ENCODE data around the gene POTEG.
"Not testable (repeated sequence)": the region's sequence is repeated elsewhere in the genome, so short reads cannot be mapped to it uniquely, and the experiment has no call there.

POTEG gene

DNA sequence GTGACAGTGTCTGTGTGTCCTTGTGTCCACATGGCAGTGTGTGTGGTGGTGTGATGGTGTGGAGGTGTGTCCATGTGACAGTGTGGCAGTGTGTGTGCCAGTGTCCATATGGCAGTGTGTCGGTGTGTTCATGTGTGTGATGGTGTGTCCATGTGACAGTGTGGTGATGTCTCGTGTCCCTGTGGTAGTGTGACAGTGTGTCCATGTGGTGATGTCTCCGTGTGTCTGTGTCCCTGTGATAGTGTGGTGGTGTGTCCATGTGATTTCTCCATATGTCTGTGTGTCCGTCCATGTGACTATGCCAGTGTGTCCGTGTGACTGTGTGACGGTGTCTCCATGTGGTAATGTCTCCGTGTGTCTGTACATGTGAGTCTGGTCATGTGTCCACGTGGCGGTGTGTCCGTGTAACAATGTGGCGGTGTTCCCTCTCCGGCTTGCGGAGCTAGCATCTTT lies 59.7 kb downstream of the POTEG start:
- FAIRE-seq; DNase-seq (ENCODE audit: low spot score): not testable (repeated sequence)

DNA sequence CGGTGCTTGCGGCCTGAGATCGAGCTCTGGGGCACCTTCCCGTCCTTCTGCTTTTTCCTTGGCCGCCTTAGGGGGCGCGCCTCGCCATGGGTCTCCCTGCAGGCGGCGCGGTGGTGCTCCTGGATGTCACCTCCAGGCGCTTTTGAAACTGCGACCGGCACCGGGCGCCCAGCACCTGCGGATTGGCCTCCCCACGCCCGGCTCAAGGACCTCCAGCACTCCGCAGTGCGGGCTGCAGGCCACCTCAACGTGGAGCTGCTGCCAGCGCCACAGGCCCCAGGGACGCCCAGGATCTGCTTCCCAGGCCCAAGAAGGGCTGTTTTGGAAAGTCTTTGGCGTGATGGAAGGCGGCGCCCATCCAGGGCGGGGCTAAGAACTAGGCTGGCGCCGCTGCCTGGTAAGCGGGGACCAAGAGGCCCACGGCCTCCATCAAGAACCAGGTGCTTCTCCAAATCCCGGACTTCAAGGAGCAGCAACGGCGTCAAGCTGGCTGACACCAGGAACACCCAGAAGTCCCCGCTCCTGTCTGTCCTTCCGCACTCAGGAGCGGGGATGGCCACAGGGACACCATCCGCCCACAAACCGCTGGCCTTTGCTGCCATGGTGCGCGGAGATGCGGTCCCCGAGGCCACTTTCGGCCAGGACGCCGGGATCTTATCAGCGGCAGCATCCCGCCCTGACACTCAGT lies 61.2 kb downstream of the POTEG start:
- FAIRE-seq; DNase-seq (ENCODE audit: low spot score): not testable (repeated sequence)

DNA sequence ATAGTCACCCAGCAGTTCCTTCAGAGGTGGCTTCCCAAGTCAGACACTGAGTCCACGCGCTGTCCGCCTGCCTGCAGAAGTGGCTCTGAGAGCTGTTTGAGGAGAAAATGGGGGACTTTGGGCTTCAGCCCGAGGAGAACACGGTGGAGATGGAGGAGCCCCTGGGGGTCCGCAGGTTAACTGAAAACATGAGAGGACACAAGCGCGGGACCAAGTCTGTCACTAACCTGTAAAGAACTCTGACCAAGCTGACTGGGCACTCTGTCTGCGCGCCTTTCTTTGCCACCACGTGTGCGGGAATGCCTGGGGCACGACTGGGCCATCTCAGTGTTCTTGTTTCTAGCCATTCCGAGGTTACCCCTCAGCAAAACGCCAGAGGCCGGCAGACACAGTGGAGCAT lies 62.4 kb downstream of the POTEG start:
- not testable (repeated sequence) for FAIRE-seq; DNase-seq (ENCODE audit: low spot score)

DNA sequence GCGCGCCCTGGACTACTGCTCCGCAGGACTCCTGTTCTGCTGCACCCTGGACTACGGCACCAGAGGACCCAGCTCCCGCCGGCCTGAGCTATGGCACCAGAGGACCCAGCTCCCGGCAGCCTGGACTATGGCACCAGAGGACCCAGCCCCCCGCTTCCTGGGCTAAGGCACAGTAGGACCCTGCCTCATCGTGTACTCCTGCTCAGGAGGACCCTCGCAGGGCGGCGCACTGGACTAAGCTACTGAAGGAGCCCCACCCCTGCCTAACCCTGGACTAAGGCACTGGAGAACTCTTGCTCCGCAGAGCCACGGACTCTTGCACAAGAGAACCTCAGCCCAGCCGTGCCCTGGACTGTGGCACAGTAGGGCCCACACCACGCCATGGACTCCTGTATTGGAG lies 71.3 kb downstream of the POTEG start:
- not testable (repeated sequence) for FAIRE-seq; DNase-seq (ENCODE audit: low spot score)

DNA sequence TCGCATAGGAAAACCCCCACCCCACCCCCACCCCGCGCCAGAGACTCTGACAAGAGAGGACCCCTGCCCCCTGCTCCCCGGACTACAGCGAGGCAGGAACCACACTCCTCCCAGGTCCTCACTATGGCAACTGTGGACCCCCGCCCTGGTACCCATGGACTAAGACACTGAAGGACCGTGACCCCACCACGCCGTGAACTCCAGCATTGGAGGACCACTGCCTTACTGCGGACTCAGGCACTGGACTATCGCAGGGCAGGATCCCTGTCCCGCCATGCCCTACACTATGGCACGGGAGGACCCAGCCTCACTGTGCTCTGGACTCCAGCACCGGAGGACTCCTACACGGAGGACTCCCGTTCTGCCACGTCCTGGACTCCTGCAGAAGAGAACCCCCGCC lies 71.8 kb downstream of the POTEG start:
- FAIRE-seq; DNase-seq (ENCODE audit: low spot score): not testable (repeated sequence)

- not testable (repeated sequence) for FAIRE-seq; DNase-seq (ENCODE audit: low spot score)
These were observed 72.4 kb downstream of the POTEG start for GRCh38 chr14:19361636-19362253.

GRCh38 chr14:19360937-19361635 lies 73.1 kb downstream of the POTEG start:
- not testable (repeated sequence) for DNase-seq (ENCODE audit: low spot score); FAIRE-seq

Measured in RCC 7860 (cell line).